HG02852 (cell line): Measurements from ENCODE around the gene STX11.
"Not testable (repeated sequence)": the region's sequence is repeated elsewhere in the genome, so short reads cannot be mapped to it uniquely, and the experiment has no call there.

Experiments
- ATAC-seq: cut with Tn5 transposase; IDR thresholded peaks from one replicate; pipeline ENCODE4 v1.9.1; 2021; ENCODE audit warnings: mild to moderate bottlenecking, moderate library complexity; ENCODE audit not compliant: unreplicated experiment

Gene STX11

DNA sequence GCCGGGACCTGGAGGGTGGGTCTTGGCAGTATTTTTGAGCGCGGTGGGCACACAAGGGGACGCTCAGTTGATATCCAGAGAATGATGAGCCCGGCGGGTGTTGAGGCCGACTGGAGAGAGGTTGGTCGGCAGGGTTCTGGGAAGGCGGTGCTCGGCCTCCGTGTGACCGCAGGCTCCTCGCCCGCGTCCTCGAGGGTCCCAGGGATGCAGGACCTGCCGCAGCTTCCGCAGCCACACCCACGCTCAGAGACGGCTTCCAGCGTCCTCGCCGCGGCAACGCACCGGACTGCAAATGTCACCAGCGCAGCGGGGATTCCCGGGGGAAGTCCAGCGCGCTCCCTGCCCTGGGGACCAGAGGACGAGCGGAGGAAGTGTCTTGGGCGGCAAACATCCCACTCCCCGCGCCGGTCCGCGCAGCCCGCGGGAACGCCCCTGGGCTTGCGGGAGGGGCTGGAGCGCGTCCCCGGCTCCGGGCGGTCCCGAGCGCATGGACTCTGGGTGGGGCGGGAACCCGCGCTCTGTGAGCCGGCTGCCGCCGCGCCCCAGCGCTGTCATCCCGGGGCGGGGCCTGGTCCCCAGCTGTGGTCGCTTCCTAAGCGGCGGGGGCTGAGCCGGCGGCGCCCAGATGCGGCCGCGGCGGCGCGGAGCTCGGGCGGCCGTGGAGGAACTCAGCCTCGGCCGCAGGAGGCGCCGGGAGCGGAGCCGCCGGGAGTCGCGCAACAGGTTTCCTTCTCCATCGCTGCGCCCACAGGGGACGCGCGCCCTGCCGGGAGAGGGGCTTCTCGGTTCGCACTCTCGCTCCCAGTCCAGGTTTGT lies at the start of gene STX11:
Gene STX11 (plus strand): TSS at position 624 of the 816 bp plus-strand sequence. CDS start 36,111 bp downstream, outside the sequence.
- peak; percentile 72 for ATAC-seq

DNA sequence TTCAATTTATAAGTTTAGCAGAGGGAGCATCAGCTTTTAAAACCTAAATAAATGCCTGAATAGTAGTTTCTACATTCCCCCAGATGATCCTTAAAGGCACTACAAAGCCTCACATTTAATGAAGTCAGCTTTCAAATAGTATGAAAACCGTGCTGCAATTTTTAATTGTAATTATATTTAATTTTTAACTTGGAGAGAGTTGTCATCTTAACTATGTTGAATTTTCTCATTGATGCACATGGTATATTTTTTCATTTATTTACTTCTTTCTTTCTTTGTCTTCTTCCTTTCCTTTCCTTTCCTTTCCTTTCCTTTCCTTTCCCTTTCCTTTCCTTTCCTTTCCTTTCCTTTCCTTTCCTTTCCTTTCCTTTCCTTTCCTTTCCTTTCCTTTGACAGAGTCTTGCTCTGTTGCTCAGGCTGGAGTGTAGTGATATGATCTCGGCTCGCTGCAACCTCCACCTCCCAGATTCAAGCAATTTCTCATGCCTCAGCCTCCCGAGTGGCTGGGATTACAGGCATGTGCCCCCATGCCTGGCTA lies 47.2 kb upstream of the STX11 start:
- ATAC-seq: no peak

DNA sequence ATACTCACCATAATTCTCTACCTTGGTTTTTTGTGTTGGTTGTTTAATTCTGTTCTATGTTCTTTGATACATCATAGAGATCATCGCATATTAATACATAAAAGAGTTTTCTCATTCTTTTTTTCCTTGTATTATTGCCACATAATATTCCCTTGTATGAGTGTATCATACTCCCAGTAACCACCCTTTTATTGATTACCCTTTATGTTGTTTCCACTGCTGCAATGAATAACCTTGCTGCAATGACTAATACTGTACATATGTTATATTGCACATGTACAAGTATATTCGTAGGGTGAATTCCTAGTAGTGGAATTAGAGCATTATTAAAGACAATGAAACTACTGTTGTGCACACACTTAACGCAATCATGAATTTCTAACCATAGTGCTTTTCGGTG lies 45.8 kb upstream of the STX11 start:
- ATAC-seq: no peak

DNA sequence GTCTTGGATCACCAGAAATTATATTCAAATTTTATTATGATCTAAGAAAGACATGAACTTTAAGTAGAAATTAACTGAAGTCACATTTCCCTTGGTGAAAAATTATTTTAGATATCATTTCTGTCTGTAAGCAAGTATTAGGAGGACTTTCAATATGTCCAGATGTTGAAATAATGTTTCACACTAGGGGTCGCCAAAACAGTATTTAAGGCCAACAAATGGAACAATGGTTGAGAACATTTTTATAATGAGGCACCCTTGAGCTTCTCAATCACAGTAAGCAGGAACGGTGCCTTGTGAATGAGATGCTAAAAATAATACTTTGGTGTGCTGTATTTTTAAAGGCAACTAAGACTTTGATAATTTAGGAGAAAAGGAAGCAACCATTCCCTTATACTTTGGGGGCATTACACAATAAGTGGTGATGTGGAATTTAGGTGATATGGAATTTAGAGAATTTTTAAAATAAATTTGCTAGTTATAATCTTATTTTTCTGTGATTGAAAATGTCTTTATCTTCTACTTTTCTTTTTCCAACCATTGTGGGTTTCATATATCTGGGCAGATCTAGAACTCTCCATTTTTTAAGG lies 45.3 kb upstream of the STX11 start:
- peak; percentile 71 for ATAC-seq

DNA sequence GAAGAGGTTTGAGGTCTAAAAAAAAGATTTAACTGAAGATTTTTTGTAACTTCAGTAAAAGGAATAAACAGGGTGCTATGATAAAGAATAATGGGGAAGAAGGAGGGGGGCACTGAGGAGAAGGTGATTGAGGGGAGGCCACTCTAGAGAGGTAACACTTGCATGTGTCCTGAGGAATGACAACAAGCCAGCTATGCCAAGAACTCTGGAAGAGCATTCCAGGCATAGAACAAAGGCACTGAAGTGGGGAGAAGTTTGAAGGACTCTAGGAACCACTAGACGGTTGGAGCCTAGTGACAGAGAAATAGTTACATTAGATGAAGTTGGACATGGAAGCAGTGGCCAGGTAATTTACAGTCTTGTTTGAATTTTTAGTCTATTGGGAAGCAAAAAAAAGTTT lies 44.1 kb upstream of the STX11 start:
- no peak for ATAC-seq

DNA sequence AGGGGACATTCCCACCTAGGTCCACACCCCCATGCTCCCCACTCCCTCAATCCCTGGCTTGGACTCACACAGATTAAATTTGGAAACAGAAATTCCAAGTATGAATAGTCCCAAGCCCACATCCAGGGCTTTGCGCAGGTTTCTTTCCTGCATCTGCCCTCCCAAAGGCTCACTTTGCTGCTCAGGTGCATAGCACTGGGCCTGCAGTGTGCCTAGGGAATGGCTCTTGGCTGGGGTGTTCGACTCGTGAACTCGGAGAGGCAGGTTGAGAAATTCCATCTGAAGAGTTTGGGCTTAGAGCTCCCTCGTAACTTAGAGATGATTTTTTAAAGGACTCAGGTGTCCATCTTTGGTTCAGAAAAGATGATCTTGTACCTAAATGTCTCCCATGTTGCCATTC lies 40.1 kb upstream of the STX11 start:
- ATAC-seq: no peak

DNA sequence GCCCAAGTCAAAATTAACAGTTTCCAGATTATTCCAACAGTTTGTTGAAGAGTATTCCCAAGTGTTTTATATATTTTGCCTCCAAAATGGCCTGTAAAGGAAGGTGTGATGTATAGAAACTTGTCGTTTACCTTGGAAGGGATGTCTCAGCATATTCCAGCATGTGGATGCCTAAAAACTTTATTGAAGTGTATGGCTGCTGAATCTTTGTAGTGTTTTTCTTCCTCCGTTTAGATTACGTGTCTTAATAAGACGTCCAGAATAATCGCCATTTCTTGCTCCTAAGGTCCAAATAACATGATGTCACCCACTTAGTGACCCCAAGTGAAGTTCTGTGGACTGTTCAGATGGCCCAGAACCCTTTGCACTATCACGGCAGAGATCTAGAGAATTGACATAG lies 37.0 kb upstream of the STX11 start:
- ATAC-seq: no peak

DNA sequence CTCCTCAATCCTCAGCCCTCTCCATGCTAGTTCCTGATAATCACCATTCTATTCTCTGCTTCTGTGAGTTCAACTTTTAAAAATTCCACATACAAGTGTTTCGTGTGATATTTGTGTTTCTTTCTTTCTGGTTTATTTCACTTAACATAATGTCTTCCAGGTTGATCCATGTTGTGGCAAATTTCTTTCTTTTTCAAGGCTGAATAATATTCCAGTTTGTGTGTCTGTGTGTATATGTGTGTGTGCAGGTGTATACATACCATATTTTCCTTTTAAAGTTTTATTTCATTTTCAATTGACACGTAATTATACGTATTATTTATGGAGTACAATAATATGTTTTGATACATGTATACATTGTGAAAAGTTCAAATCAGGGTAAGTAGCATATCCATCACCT lies 35.1 kb upstream of the STX11 start:
- no peak for ATAC-seq

DNA sequence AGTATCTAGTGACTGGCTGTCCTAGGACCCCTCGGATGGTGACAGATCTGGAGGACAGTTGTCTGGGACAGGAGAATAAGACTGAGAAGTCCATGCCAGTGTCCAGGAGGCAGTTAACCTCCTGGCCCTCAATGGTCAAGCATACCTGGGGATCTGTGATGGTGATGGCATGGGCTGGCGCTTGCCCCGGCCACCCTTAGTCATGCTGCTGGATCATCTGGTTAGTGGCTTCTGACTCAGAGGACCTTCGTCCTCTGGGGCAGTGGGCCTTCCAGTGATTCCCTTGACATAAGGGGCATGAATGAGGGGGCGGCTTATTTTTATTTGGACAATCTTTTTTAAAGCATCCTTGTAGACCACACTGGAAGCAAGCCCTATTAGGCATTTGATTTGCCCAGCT lies 30.9 kb upstream of the STX11 start:
- ATAC-seq: no peak

DNA sequence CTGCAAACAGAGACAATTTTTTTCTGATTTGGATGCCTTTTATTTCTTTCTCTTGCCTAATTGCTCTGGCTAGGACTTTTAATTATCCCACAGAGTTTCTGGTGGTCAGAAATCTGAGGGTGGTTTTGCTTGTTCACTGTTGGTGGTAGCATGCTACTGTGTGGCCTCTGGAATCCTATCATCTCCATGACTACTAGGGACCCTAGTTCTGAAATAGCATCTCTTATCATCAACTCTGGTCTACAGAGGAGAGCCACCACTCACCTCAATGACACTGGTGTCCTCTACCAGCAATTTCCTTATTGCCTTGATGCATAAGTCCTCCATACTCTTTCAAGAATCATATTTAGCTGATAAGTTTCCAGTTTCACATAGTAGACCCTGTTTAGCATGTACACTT lies 27.5 kb upstream of the STX11 start:
- no peak for ATAC-seq

DNA sequence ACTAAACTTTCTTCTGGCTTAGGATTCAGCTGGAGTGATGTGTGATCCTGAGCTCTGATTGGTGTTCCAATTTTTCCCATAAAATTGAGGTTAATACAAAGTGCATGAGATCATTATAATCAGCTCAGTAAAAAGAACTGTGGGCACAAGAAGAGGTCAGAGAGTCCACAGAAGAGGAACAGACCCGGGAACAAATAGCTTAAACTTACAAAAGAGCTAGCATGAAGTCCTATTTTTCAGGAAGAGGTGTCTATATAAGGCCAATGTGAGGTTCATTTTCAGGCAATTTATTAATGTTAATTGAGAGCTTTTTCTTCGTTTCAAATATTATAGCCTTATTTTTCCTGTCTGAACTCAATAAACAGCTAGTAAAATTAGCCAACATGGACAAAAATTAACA lies 26.9 kb upstream of the STX11 start:
- ATAC-seq: no peak

DNA sequence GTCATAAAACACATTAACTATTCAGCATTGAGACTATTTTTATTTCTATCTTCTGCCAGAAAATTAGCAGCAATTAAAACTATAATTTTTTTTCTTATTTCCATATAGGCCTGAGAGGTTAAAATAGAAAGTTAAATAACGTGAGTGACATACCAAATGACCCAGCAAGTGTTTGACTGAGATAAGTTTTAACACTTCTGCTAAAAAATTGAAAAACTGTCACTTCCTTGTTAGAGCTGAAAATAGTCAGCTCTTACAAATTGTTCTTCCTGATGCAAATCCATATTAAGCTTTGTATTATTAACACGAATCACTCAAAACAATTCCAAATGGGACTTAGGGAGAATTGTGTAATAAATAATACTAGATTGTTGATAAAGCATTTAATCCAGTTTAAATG lies 26.5 kb upstream of the STX11 start:
- ATAC-seq: no peak

DNA sequence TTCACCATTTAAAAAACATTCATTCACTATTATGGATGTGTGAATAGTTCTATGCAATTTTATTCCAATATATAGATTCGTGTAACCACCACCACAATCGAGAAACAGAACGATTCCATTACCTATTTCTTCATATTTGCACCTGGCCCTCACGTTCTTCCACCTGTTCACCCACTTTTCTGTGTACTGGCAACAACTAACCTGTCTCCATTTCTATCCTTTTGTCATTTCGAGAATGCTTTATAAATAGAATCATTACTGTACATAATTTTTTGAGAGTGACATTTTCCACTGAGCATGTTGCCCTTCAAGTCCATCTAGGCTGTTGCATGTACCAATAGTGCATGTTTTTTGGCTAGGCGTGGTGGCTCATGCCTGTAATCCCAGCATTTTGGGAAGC lies 23.2 kb upstream of the STX11 start:
- no peak for ATAC-seq

DNA sequence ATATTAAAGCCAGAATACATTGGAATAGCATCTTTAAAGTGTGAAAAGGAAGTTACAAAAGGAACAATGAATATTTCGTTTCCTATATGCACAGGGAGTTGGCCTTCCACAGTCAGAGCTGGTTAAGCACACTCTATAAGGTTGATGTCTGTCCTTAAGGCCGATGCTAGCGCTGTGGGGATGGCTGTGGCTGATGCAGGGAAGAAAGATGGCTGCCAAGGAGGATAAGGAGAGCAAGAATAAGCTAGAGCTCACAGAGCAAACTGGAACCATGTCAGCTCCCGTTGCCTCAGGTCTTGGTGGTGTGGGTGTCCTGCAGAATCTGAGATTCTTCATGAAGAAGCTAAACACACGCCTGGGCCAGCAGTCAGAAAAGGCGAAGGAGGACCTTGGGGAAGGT lies 20.8 kb upstream of the STX11 start:
- no peak for ATAC-seq

DNA sequence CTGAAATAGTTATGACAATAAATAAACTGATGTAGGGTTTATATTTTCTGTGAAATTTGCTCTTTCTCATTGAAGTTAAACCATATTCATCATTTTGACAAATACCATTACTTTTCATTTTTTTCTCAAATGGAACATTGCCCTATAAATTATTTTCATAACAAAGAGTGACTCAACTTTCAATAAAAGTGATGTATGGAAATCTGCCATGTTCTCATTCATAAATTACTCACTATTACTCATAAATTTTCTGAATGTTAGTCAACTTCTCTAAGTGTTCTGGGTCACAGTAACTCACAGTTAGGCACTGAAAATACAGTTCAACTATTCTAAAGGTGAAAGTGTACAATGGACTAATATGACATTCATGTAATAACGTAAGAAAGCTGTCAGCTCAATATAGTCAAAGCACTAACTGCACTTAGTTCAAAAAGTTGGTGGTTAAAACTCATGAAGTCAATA lies 19.0 kb upstream of the STX11 start:
- no peak for ATAC-seq

DNA sequence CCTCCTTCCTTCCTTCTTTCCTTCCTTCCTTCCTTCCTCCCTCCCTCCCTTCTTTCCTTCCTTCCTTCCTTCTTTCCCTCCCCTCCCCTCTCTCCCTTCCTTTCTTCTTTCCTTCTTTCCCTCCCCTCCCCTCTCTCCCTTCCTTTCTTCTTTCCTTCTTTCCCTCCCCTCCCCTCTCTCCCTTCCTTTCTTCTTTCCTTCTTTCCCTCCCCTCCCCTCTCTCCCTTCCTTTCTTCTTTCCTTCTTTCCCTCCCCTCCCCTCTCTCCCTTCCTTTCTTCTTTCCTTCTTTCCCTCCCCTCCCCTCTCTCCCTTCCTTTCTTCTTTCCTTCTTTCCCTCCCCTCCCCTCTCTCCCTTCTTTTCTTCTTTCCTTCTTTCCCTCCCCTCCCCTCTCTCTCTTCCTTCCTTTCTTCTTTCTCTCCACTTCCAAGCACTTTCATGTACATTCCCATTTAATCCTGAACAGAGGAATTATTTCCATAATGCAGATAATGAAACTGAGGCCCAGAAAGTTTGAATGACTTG lies 18.1 kb upstream of the STX11 start:
- not testable (repeated sequence) for ATAC-seq

DNA sequence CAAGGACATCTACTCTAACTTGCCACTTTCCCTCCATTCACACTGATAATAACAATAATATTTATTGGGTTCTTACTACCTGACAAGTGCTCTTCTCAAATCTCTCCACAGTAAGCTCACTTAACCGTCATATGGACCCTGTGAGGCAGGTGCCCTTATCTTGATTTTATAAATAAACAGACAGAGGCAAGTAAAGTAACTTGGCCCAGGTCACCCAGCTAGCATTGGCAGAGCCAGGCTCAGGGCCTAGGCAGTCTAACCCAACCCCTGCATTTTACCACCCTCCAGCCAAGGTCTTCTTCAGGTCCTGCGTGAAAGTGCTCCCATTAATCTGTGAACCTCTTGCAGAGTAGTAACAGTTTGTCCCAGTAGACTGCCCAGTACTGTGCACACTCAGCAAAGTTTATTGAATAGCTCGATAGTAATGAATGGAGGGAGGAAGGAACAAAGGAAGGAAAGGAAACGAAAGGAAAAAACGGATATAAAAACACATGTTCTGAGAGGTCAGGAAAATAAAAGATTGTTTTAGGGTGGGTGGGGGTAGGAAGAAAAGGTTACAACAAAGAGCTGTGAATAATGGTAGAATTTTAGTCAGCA lies 17.0 kb upstream of the STX11 start:
- ATAC-seq: no peak

DNA sequence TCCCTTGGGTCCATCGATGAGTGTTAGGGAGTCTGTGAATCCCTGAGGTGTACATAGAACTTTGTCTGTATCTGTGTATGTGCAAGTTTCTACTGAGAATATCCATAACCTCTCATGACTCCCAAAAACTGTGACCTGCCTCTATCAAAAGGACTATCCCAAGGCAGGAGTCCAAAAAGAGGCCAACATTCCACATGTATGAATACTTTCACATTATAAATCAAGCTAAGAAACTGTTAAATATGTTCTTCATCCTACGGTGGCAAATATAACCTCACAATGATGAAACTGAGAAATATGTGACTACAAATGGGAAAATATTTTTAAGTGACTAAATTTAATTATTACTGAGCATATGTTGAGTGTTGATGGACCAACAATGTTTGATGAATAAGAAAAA lies 16.1 kb upstream of the STX11 start:
- ATAC-seq: no peak

DNA sequence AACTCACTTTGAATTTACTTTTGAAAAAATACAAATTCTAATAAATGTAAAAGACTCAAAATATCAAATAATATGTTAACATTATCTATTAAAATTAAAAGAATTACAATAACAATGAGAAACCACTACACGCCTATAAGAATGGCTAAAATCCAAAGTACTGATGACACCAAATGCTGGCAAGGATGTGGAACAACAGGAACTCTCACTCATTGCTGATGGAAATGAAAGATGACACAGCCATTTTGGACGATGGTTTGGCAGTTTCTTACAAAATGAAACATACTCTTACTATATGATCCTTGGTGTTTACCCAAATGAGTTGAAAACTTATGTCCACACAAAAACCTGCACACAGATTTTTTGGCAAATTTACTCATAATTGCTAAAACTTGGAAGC lies 15.6 kb upstream of the STX11 start:
- no peak for ATAC-seq

DNA sequence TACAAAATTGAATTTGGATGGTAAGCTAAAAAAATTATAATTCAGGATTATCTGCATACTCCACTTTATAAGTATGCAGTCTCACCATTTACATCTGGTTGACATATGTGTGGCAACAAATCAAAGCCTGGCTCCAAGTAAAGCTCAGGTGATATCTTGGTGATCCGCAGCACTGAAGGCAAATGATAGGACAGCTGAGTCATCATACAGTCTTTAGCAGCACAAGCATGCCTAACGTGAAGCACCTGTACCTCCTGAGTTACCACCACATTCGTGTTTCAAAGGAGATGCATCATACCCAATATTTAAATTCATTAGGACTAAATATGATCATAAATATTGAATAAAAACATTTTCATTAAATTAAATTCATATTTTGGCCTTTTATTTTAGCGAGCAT lies 11.8 kb upstream of the STX11 start:
- no peak for ATAC-seq

DNA sequence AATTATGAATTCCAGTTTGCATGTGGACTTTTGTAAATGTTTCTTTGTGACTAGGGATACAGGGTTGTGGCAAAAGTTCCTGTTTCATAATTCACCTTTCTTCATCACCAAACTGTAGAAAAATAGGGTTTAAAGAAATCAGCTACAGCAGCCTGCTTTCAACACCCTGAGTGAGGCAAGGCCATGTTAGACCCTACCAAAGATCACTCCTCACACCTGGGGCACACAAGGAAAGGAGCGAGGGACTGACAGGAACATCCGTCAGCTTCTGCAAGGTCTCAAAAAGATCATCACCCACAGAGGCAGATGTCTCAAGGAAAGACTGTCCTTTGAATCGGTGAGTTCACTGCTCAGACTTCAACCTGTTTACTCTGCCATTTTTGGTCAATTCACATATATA lies 10.5 kb upstream of the STX11 start:
- no peak for ATAC-seq

DNA sequence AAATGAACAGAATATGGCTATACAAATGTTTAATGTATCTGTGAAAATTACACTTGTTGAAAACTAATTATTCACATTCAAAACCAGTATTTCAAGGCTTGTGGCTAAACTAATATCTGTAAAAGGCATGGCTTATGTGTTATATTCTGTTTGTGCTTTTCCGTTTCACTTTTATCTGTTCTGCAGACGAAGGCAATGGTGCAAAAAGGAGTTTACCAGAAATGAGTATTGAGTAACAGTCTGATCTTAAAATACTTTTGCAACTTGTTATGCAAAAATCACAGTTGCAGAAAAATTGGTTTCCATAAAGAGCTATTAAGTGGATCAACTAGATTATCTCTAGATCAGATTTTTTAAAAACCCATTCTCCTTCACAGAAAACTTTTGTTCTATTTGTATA lies 9.4 kb upstream of the STX11 start:
- peak; percentile 91 for ATAC-seq
